ENCODE measurements around the gene TBR1. TPM values are rescaled to one million over a fixed set of nuclear protein-coding genes. Genes with fewer than 3 reads are reported as not detected.

The TBR1 gene
- total and polyA plus RNA-seq, 5 donors: 0.02 TPM; not detected in 4

GRCh38 chr2:161423421-161424393 is 7.6 kb downstream of the TBR1 start:
- Histone ChIP-seq H3K4me1 (ENCODE audit: control insufficient read depth, insufficient read depth, low read length) (peaks cover 8% of the 10 kb centered on the region), H3K27me3 (ENCODE audit: control insufficient read depth, insufficient read depth) (peaks cover 8% of the 10 kb centered on the region), H3K4me3 (ENCODE audit: low read length) (peak overlapping the region; percentile 50), H3K27ac (ENCODE audit: low read length) (no peak overlapping the region), H3K9me3 (ENCODE audit: control insufficient read depth, low read length) (no peaks in the 10 kb centered on the region)
- DNase-seq (peak in 1 of 3 donors; percentile 56), ATAC-seq (peak; percentile 49 to 53)
- intact Hi-C loops (cut with DNase I): no loop called here
- WGBS: 3% methylated on average over 125 of the region's 125 CpGs

- 11% methylated on average over 9 of the region's 9 CpGs for WGBS
- Histone ChIP-seq H3K9me3 (ENCODE audit: control insufficient read depth, low read length) (no peaks in the 10 kb centered on the region), H3K4me1 (ENCODE audit: control insufficient read depth, insufficient read depth, low read length) (peaks cover 8% of the 10 kb centered on the region), H3K4me3 (ENCODE audit: low read length) (peak overlapping the region; percentile 50), H3K27me3 (ENCODE audit: control insufficient read depth, insufficient read depth) (peaks cover 10% of the 10 kb centered on the region), H3K27ac (ENCODE audit: low read length) (no peak overlapping the region)
- DNase-seq (no peak), ATAC-seq (no peak)
- intact Hi-C loops (cut with DNase I): no loop called here
These were observed 8.3 kb downstream of the TBR1 start for GRCh38 chr2:161424394-161424769.

GRCh38 chr2:161424891-161425727 is 9.0 kb downstream of the TBR1 start:
- intact Hi-C loops (cut with DNase I): no loop called here
- peak overlapping the region; percentile 50 for H3K4me3 ChIP-seq (ENCODE audit: low read length)
- no peak for ATAC-seq
- WGBS: 17% methylated on average over 4 of the region's 4 CpGs
- H3K4me1 ChIP-seq (ENCODE audit: control insufficient read depth, insufficient read depth, low read length): peaks cover 8% of the 10 kb centered on the region
- H3K9me3 ChIP-seq (ENCODE audit: control insufficient read depth, low read length): no peaks in the 10 kb centered on the region
- H3K27ac ChIP-seq (ENCODE audit: low read length): no peak overlapping the region
- peaks cover 11% of the 10 kb centered on the region for H3K27me3 ChIP-seq (ENCODE audit: control insufficient read depth, insufficient read depth)
- no peak for DNase-seq

- peaks cover 8% of the 10 kb centered on the region for H3K4me1 ChIP-seq (ENCODE audit: control insufficient read depth, insufficient read depth, low read length)
- 21% methylated on average over 17 of the region's 17 CpGs for WGBS
- H3K4me3 ChIP-seq (ENCODE audit: low read length): no peak overlapping the region
- intact Hi-C loops (cut with DNase I): no loop called here
- no peaks in the 10 kb centered on the region for H3K9me3 ChIP-seq (ENCODE audit: control insufficient read depth, low read length)
- ATAC-seq (no peak), DNase-seq (no peak)
- no peak overlapping the region for H3K27ac ChIP-seq (ENCODE audit: low read length)
- peaks cover 8% of the 10 kb centered on the region for H3K27me3 ChIP-seq (ENCODE audit: control insufficient read depth, insufficient read depth)
These were observed 9.8 kb downstream of the TBR1 start for GRCh38 chr2:161425728-161426454.

GRCh38 chr2:161426455-161426921 is 10.4 kb downstream of the TBR1 start:
- peaks cover 7% of the 10 kb centered on the region for H3K27me3 ChIP-seq (ENCODE audit: control insufficient read depth, insufficient read depth)
- no peak overlapping the region for H3K27ac ChIP-seq (ENCODE audit: low read length)
- peak overlapping the region; percentile 4 for H3K4me3 ChIP-seq (ENCODE audit: low read length)
- intact Hi-C loops (cut with DNase I): no loop called here
- no peak for ATAC-seq
- no peaks in the 10 kb centered on the region for H3K9me3 ChIP-seq (ENCODE audit: control insufficient read depth, low read length)
- peaks cover 8% of the 10 kb centered on the region for H3K4me1 ChIP-seq (ENCODE audit: control insufficient read depth, insufficient read depth, low read length)
- WGBS: 13% methylated on average over 13 of the region's 13 CpGs
- no peak for DNase-seq

- Histone ChIP-seq H3K27ac (ENCODE audit: low read length) (no peak overlapping the region), H3K4me1 (ENCODE audit: control insufficient read depth, insufficient read depth, low read length) (peaks cover 8% of the 10 kb centered on the region), H3K27me3 (ENCODE audit: control insufficient read depth, insufficient read depth) (peaks cover 7% of the 10 kb centered on the region), H3K4me3 (ENCODE audit: low read length) (peak overlapping the region; percentile 4), H3K9me3 (ENCODE audit: control insufficient read depth, low read length) (no peaks in the 10 kb centered on the region)
- WGBS: 4% methylated on average over 54 of the region's 54 CpGs
- intact Hi-C loops (cut with DNase I): no loop called here
- DNase-seq (no peak), ATAC-seq (peak; percentile 44 to 56)
These were observed 11.0 kb downstream of the TBR1 start for GRCh38 chr2:161426922-161427663.

GRCh38 chr2:161427664-161428587 is 11.8 kb downstream of the TBR1 start:
- Histone ChIP-seq H3K4me3 (ENCODE audit: low read length) (peak overlapping the region; percentile 4), H3K27ac (ENCODE audit: low read length) (no peak overlapping the region), H3K4me1 (ENCODE audit: control insufficient read depth, insufficient read depth, low read length) (peaks cover 8% of the 10 kb centered on the region), H3K27me3 (ENCODE audit: control insufficient read depth, insufficient read depth) (peaks cover 7% of the 10 kb centered on the region), H3K9me3 (ENCODE audit: control insufficient read depth, low read length) (no peaks in the 10 kb centered on the region)
- intact Hi-C loops (cut with DNase I): no loop called here
- DNase-seq (no peak), ATAC-seq (peak; percentile 21 to 36)
- WGBS: 26% methylated on average over 64 of the region's 64 CpGs

- Histone ChIP-seq H3K4me3 (ENCODE audit: low read length) (no peak overlapping the region), H3K9me3 (ENCODE audit: control insufficient read depth, low read length) (peaks cover 2% of the 10 kb centered on the region), H3K27me3 (ENCODE audit: control insufficient read depth, insufficient read depth) (peaks cover 7% of the 10 kb centered on the region), H3K4me1 (ENCODE audit: control insufficient read depth, insufficient read depth, low read length) (peaks cover 2% of the 10 kb centered on the region), H3K27ac (ENCODE audit: low read length) (no peak overlapping the region)
- intact Hi-C loops (cut with DNase I): no loop called here
- 57% methylated on average over 2 of the region's 2 CpGs for WGBS
- DNase-seq: no peak
- no peak for ATAC-seq
These were observed 14.3 kb downstream of the TBR1 start for GRCh38 chr2:161430386-161430785.

GRCh38 chr2:161432107-161432506 is 16.0 kb downstream of the TBR1 start:
- 73% methylated on average over 3 of the region's 3 CpGs for WGBS
- ATAC-seq: no peak
- no peak for DNase-seq
- Histone ChIP-seq H3K9me3 (ENCODE audit: control insufficient read depth, low read length) (peaks cover 2% of the 10 kb centered on the region), H3K4me3 (ENCODE audit: low read length) (no peak overlapping the region), H3K27me3 (ENCODE audit: control insufficient read depth, insufficient read depth) (peaks cover 7% of the 10 kb centered on the region), H3K4me1 (ENCODE audit: control insufficient read depth, insufficient read depth, low read length) (peaks cover under 1% of the 10 kb centered on the region), H3K27ac (ENCODE audit: low read length) (no peak overlapping the region)
- intact Hi-C loops (cut with DNase I): no loop called here
